Activated CD4-positive, alpha-beta T cell treated with anti-CD3 and anti-CD28 coated beads, Interleukin-2, amount 50 U/mL, for 48 hours (primary cell): ENCODE results near the gene AJUBA.
A peak's percentile ranks its signal among the peaks of the same experiment; 100 is the strongest.
"Not testable (repeated sequence)": the region's sequence is repeated elsewhere in the genome, so short reads cannot be mapped to it uniquely, and the experiment has no call there.

ENCODE experiments used
- DNase-seq, 2 experiments: peaks; one replicate each; pipeline ENCODE4 v3.0.0-alpha.2; 2020

The AJUBA gene

DNA sequence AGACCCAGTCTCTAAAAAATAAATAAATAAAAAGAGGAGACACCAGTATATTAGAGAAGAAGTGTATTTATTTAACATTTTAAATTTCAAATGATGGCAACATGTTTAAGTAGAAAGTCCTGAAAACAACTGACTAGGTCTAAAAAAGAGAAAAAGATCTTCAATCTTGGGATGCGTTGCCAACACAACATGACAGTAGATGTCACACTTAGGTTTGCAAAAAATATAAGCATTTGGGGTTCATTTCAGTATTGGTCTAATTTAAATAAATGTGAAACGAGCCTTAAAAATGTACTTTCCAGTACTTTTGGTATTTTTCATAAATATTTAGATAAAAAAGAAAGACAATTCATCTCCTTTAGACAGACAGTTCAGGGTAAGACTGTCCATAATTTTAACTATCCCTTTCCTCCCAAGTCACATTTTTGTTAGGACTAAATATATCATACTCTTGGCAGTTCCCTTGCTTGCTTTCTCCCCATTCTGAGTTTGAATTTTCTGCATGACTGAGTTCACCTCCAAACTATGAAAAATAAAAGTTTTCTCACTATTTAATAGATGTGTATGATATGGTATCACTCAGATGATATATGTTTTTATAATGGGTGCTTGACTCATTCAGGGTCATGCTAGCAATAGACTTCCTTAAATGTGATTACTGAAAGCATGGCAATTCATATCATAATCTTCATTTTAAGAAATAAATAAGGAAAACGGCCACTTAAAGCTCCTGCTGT is 23.3 kb upstream of the AJUBA start:
- DNase-seq: no peak

DNA sequence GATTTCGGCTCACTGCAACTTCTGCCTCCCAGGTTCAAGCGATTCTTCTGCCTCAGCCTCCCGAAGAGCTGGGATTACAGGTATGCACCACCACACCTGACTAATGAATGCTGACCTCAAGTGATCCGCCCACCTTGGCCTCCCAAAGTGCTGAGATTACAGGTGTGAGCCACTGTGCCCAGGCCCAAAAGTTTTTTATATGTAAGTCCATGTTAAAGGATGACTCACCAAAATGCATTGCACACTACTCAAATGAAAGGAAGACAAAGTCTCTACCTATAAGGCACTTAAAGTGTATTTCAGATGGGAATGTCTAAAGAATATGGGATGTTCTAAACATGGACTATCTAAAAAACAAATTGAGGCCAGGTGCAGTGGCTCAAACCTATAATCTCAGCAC is 21.9 kb upstream of the AJUBA start:
- not testable (repeated sequence) for DNase-seq

DNA sequence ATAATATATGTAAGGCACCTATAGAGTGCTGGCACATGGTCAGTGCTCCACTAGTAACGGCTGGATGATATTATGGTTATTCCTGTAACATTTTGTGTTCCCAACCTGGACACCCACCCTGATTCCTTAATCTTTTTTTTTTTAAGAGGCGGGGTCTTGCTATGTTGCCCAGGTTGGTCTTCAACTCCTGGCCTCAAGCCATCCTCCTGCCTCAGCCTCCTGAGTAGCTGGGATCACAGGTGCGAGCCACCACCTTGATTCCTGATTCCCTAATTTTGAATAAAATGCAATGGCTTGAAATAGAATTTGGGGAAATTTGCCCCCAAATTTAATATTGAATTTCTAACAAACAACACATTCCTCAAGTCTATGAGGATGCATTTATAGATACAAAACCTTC is 20.2 kb upstream of the AJUBA start:
- no peak for DNase-seq

DNA sequence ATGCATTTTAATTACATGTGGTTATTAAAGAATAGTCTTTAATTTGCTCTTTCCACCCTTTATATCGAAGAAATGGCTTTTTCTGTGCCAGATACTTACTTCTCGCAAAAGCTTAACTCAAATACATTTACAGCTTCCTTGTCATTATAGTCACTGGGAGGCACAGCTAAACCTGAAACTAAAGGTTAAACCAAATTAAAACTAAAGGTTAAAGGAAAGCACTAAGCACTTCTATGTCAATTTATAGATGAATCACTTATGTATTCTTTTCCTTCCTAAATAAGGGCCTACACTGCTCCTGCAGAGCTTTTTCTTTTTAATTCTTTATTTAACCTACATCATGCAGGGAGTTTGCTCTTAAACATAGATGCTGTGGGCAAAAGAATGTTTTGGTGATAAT is 18.5 kb upstream of the AJUBA start:
- DNase-seq: no peak

DNA sequence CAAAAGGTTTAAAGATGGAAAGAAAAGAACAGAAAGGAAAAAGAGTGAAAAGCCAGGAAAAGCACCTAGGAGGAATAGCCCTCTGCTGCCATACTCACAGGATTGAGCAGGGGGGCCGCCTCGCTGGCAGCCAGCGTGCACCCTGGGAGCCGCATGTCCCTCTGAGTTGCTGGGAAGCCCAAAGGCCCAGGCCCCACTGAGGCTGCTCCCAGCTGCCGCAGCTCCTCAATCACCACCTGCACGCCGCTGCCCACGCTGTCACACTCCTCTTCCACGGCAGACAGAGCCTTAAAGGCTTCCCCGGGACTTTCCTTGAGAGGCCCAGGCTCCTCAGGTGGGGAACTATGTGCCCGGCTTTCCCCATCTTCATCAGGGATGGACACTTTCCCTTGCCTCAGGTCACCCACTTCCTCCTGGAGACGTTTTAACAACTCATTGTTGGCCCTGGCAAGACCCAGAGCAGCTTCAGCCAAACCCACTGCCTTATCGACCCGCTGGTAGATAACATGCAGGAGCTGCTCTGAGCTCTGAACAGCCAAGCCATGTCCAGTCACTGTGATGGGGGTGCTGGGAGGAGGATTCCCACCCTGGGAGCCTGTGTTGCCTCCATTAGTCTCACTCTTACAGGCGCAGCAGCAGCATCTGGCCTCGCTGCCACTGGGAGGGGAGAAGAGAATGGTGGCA is 16.1 kb upstream of the AJUBA start:
- no peak for DNase-seq

DNA sequence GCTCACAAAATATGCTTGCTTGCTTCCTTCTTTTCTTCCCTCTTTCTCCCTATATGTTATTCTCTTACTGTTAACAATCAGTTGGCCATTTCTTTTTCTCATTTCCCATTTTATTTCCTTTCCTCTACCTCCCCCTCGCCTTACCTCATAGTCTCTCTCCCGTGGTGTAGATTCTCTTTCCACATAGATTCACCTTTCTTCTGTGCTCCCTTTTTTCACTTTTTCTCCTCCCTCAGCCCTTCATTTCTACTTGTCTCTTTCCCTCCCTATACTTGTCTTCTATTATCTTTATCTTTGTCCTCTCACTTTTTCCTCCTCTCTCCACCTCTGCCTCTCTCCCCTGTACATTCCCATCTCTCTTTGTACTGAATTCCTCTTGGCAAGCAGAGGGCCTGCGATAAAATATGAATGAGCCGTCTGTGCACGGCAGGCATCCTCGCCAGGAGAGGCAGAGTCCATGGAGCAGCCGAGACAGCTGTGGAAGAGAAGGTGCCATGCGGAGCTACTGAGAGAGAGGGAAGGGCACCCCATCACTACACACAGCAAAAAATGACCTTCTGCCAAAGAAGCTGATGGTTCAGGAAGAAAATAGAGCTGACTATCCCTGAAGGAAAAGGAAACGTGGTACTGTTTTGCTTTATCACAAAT is 15.4 kb upstream of the AJUBA start:
- DNase-seq: no peak

DNA sequence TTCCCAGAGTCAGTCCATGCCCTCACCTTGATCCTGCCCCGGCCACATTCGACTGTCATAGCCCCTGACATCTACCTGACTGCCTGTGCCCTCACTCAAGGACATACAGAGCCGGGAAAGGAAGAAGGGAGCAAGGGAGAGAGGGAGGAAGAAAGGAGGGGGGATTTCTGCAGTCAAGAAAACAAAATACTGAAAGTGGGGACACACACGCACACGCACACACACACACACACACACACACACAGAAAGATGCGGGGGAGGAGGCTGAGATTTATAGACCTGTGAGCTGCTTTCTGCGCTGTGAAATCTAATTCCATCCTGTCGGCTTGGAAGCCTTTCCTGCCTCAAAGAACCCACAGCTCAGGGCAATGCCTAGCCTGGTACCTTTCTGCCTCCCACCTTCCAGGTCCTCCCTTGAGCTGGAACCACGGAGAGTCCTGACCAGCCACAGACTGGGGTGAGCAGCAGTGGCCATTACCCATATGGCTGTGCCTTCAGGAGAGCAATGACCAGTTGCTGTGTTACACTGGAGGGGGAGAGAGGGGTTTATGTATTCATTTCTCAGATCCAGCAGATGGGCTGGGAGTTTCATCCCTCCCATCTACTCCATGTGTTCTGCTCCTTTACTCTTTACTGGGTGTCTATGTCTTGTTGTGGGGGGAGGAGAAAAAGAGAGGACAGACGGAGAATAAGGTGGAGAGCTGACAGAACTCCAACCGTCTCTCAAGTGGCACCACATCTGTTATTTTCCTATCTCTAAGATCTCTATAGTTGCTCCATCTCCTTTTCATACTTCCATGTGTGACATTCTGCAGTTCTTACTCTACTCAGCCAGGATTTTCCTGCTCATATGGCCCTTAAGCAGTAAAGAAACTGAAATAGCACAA is 14.7 kb upstream of the AJUBA start:
- no peak for DNase-seq

DNA sequence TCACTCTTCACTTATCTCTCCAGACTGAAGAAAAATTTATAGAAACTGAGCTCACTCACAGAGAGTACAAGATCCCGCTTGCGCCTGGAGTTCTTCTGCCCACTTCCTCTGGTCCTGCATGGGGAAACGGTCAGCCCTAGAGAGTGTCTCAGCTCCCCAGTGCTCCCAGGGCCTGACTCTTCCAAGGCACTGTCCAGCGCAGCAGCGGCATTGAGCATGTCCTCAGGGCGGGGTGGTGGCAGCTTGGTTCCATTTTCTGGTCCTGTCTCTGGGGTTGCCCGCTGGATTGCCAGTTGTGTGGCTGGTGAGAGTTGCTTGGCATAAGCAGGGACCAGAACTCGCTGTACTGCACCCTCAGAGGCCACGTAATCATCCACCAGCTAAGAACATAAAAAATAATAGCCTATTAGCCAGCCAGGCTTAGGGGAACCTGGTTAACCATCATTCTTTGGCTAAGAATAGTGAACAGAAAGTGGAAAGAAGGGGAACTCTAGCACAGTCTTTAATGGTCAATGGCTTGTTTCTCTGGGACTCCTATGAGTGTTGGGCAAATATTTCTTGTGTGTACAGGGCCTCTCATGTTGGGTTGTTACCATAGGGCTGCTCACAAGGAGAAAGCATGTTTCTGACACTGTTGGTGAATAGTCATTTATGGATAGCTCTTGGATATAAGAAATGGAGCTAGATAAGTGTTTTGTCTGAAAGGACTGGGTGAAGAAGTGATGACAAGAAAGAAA is 13.7 kb upstream of the AJUBA start:
- no peak for DNase-seq

DNA sequence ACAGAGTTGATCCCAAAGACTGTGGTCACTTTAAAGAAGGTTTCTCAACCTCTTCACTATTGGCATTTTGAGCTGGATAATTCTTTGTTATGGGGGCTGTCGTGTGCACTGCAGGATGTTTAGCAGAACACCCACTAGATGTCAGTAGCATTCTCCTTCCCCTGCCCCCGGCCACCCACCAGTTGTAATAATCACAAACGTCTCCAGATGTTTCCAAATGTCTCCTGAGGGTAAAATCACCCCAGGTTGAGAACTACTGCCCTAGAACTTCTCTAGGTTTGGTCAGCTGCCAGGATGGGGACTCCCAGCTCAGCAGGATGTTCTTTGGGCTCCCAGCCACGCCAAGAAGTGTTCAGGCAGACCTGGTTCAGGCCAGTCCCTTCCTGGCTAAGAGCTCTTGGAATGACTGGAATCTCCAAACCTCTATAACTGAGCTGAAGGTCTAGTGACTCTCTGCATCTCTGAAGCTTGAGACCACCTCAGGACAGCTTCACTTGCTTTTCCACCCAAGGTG is 12.5 kb upstream of the AJUBA start:
- peak in 1 of 2 experiments; percentile 24 for DNase-seq

DNA sequence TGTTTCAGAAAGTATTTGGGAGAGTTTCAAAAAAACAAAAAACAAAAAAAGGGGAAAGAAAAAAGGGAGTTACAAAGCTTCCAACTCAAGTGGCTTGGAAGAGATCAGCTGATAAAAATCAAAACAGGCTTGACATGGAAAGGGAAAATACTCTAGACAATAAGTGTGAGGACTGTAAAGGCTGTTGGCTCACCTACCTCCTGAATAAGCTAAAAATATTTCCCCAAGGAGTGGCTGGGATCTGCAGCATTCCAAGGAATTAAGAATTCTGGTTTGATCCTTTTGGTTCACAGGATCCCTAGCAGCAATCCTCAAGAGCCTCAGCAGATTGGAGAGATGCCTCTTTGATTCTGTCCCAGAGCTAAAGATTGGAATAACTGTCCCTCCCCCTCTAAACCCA is 11.2 kb upstream of the AJUBA start:
- no peak for DNase-seq

DNA sequence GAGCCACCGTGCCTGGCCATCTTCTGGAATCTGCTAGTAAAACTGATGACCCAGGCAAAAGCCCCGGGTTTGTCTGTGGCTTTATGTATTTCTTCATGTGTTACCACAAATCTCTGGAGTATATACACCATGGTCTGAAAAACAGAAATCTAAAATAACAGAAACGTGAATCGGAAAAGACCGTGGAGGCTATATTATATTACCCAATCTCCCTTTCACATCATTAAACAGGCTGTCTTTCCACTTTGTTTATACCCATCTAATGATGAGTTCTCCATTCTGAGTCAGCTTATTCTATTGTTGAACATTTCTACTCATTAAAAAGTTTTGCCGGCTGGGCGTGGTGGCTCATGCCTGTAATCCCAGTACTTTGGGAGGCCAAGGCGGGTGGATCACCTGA is 9.5 kb upstream of the AJUBA start:
- DNase-seq: no peak

DNA sequence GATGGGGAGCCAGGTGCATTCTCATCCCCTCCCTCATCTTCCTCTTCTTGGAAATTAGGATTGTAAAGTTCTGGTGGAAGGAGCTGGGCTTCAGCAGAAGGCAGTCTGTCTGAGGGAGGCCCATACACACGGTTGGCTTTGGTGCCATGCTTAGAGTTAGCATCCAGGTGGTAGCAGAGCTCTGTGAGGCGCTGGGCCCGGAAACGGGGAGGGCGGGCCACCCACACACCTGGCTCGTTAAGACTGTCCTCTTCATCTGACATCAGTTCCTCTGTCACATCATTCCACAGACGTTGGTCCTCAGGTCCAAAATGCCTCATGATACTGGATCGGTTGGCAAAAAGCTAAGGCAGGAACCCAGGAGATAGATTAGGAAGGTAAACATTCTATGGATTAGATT is 4.9 kb upstream of the AJUBA start:
- no peak for DNase-seq

DNA sequence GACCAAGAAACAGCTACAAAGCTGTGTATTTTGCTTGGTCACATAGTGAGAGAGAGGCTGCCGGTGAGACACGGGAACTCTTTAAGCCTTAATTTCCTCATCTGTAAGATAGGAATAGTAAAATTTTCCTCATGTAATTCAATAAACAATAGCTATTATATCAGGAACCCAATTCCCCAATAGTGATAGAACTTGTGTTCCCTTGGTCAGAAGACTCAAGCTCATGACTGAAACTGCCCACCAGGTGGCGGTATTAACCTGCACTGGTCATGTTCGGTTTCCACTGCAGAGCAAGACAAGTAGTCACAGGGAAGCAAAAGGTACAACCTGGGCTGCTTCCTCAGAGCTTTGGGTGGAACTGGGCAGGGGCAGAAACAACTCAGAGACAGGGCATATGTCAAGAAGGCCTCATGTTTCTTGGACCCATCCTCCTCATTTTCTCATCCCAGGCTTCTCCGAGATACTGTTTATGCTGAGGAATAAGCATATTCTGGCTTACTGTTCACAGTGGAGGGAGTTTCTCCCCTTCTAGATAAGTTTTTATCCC is 4.2 kb upstream of the AJUBA start:
- DNase-seq: peak; percentile 92 to 94

DNA sequence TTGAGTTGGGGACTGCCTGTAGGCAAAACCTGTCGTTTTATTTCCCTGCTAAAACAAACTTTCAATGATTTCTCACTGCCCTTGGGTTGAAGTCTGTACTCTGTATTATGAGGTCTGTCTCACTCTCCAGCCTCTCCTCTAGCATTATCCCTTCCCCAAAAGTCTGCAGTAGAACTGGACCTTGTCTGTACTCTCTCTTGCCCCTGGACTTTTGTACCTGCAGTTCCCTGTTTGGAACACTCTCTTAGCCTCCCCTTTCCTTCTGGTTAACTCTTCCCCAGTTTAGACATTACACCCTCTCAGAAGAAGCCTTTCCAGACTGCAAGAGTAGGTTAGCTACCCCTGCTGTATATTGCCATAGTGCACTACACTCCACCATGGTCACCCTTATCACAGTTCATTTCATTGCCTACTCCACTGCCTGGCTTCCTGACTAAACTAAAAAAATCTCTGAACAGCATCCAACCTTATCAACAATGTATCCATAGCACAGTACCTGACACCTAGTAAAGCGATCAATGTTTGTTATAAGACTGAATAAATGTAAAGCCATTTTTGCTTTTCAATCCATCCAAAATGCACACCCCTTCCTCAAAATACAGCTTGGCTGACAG is 3.6 kb upstream of the AJUBA start:
- DNase-seq: no peak

DNA sequence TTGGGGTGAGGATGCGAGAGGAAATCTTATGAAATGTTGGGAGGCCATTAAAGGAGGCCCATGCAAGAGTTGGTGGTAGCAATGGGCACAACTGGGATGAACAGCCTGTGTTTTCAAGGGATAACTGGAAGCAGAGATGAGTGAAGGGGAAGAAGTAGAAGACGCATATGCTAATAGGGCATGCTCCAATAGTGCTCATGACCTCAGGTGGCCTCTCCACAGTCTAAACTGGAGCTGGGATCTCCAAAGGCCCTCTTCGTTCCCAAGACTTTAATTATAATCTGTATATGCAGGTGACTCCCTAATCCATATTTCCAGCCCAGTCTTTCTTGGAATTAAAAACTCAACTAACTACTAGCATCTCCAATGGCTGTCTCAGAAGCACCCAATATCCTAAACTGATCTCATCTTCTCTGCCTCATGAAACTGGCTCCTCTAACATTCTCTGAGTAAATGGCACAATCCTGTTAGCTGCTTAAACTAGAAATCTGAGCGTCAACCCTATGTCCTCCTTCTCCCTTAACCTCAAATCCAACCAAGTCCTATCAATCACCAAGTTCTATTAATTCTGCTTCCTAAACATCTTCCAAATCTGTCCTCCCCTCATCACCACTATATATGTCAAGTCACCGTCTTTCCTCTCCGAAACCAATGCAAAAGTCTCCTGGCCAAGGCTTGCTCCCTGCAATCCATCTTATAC is 2.8 kb upstream of the AJUBA start:
- no peak for DNase-seq

DNA sequence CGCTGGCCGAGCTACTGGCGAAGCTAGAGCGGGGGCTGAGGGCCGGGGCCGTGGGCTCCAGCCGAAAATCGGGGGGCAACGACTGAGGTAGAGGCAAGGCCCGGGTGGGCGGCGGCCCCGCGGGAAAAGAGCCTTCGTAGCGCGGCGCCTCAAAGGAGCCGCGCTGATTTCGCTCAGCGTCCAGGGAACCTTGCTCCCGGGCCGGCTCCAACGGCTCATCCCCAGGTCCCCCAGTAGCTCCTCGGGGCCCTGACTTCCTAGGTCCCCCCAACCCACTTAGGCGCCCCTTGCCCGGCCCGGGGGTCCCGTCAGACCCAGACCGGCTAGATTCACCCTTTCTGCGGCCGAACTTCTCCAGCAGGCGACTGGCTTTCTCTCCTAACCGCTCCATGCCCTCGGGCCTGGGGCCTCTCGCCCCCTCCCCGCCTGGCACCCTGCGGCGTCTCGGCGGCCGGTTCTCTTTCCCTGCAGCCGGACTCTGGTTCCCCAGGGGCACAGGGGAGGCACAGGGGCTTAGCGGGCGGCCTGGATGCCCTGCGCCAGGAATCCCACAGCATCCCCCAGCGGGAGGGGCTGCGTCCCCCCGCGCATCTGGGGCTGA is 375 bp downstream of the AJUBA start:
- DNase-seq: peak in 1 of 2 experiments; percentile 25

DNA sequence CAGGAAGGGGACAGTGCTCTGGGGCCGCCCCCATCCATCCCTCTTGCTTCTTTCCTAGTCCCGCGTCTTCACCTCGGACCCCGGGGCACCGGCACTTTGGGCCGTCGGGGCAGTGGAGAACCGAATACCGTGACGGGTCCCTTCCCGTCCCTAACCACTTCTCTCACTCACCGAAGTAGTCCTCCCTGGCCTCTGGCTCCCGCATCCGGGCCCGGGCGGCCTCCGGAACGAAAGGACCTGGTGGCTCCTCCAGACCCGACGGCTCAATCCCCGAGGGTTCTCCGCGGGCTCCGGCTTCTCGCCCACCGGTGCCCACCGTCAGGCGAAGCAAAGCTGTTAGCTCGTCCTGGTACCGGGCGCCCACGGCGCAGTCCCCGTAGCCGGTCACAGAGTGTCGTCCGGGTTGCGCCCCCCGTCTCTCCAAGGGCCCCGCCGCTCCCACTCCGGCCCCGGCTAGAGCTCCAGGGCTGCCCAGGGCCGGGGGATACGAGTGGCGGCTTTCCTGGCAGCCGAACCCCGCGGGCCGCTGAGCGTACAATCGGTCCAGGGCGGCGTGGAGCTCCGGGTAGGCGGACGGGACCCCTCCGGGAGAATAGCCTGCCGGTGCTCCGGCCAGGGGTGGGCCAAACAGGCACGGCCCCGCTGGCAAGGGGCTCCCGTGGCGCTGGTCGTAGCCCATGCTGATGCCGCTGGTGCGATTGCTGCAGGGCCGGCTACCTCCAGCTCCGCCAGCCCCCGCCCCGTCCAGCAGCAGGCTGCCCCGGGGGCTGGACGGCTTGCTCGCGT is 1.1 kb downstream of the AJUBA start:
- DNase-seq: peak; percentile 19 to 25

DNA sequence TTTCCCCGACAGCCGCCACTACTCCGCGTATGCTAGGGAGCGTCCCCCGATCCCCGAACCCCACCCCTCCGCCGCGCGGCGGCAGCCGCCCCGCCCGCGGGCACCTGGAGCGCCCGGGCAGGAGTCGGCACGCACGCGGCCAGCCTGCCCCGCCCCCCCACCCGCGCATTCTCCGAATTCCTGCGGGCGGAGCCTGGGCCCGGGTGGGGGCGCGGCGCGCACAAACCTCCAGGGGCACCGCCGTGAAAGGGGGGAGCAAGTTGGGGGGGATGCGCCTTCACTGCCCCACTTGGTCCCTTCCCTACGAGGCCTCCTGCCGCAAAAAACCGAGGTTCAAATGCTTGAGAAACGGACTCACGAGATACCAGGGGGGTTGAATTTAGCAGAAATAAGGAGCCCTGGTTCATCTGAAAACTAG is 1.7 kb downstream of the AJUBA start:
- peak; percentile 27 to 38 for DNase-seq

DNA sequence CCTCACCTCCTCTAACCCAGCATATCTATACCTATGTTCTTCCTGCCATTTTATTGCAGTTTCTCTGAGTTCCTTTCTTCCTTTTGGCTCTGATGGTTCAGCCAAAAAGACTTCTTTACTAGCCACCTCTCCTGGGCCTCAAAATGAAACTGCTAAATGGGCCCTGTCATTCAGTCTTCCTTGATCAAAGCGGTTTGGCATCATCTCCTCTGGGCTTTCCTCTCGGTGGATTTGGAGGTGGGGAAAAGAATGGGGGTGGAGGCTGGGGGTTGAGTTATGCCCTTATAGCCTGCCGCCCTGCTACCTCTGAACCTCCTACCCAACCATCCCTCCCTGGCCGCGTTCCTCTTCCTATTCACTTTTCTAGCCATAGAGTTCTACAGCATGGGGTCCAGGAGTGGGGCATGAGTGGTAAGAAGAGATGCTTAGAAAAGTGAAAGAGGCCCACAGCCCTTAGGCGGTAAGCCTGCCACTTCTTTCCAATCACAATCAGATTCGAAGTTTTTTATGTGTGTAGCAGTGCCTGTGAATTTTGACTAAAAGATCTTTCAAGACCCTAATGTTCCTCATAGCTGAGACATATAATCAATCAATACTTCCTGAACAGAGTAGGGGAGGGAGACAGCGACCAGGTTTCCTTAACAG is 2.5 kb downstream of the AJUBA start:
- DNase-seq: no peak
